ENCODE data around the gene UBC. TPM values are rescaled to one million over a fixed set of nuclear protein-coding genes. Genes with fewer than 3 reads are reported as not detected.

UBC gene
- total and polyA plus RNA-seq, 9 of the 15 experiments (the other 6 are each of a cell fraction or from before 2014, with no cell fraction given): 533 to 1,153 (median 813) TPM

DNA sequence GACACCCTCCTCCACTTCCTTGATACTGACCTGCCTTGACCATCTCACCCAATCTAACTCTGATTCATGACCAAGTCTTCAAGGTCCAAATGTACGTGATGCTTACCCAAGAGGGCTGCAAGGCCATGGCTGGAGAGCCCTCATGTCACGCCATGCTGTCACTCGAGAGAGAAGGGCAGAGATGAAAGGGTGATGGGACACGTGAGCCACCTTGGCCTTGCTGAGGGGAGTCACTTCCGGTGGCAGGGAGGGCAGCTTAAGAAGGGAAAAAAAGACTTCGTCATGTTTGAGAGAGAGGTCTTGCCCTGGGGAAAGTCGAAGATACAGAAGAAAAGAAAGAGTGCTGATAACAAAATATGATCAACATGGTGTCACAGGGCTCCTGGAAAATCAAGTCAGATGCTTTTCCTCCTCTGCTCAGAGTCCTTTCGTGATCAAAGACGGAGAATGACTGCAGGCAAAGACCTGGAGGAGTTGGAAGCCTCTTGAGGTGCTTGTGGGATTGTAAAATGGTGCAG is 47.5 kb downstream of the UBC start (continued):
- TF ChIP-seq, protein P1, sequence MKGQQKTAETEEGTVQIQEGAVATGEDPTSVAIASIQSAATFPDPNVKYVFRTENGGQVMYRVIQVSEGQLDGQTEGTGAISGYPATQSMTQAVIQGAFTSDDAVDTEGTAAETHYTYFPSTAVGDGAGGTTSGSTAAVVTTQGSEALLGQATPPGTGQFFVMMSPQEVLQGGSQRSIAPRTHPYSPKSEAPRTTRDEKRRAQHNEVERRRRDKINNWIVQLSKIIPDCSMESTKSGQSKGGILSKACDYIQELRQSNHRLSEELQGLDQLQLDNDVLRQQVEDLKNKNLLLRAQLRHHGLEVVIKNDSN (CRISPR knock-in tag; IDR thresholded peaks at IDR 0.05): peak; percentile 74
- TF ChIP-seq PYGO2 (tag; IDR thresholded peaks at IDR 0.05) (no peak), JUNB (CRISPR knock-in tag; conservative IDR thresholded peaks at IDR 0.05) (no peak), CAMTA2 (CRISPR knock-in tag; conservative IDR thresholded peaks at IDR 0.05) (no peak), CBX5 (IDR thresholded peaks at IDR 0.05; ENCODE audit: borderline replicate concordance, low read depth) (no peak), ZNF717 (CRISPR knock-in tag; IDR thresholded peaks at IDR 0.05) (no peak), EHMT2 (IDR thresholded peaks at IDR 0.05) (peak; percentile 49; the same call in 1 of the 2 replicates), RBM14 (IDR thresholded peaks at IDR 0.05; ENCODE audit: borderline replicate concordance, insufficient read depth, low read depth, low read length) (no peak), HDGF (IDR thresholded peaks at IDR 0.05) (peak; percentile 67; the same call in 1 of the 2 replicates), ZC3H4 (CRISPR knock-in tag; IDR thresholded peaks at IDR 0.05; ENCODE audit: borderline replicate concordance) (no peak)
- TF ChIP-seq, protein P2, sequence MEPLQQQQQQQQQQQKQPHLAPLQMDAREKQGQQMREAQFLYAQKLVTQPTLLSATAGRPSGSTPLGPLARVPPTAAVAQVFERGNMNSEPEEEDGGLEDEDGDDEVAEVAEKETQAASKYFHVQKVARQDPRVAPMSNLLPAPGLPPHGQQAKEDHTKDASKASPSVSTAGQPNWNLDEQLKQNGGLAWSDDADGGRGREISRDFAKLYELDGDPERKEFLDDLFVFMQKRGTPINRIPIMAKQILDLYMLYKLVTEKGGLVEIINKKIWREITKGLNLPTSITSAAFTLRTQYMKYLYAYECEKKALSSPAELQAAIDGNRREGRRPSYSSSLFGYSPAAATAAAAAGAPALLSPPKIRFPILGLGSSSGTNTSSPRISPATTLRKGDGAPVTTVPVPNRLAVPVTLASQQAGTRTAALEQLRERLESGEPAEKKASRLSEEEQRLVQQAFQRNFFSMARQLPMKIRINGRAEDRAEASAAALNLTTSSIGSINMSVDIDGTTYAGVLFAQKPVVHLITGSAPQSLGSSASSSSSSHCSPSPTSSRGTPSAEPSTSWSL (CRISPR knock-in tag; IDR thresholded peaks at IDR 0.05; ENCODE audit: borderline replicate concordance): no peak
- TF ChIP-seq, protein P3, sequence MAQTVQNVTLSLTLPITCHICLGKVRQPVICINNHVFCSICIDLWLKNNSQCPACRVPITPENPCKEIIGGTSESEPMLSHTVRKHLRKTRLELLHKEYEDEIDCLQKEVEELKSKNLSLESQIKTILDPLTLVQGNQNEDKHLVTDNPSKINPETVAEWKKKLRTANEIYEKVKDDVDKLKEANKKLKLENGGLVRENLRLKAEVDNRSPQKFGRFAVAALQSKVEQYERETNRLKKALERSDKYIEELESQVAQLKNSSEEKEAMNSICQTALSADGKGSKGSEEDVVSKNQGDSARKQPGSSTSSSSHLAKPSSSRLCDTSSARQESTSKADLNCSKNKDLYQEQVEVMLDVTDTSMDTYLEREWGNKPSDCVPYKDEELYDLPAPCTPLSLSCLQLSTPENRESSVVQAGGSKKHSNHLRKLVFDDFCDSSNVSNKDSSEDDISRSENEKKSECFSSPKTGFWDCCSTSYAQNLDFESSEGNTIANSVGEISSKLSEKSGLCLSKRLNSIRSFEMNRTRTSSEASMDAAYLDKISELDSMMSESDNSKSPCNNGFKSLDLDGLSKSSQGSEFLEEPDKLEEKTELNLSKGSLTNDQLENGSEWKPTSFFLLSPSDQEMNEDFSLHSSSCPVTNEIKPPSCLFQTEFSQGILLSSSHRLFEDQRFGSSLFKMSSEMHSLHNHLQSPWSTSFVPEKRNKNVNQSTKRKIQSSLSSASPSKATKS (CRISPR knock-in tag; IDR thresholded peaks at IDR 0.05): no peak
- TF ChIP-seq, protein P4, sequence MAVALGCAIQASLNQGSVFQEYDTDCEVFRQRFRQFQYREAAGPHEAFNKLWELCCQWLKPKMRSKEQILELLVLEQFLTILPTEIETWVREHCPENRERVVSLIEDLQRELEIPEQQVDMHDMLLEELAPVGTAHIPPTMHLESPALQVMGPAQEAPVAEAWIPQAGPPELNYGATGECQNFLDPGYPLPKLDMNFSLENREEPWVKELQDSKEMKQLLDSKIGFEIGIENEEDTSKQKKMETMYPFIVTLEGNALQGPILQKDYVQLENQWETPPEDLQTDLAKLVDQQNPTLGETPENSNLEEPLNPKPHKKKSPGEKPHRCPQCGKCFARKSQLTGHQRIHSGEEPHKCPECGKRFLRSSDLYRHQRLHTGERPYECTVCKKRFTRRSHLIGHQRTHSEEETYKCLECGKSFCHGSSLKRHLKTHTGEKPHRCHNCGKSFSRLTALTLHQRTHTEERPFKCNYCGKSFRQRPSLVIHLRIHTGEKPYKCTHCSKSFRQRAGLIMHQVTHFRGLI (CRISPR knock-in tag; IDR thresholded peaks at IDR 0.05): no peak
- TF ChIP-seq, protein P5, sequence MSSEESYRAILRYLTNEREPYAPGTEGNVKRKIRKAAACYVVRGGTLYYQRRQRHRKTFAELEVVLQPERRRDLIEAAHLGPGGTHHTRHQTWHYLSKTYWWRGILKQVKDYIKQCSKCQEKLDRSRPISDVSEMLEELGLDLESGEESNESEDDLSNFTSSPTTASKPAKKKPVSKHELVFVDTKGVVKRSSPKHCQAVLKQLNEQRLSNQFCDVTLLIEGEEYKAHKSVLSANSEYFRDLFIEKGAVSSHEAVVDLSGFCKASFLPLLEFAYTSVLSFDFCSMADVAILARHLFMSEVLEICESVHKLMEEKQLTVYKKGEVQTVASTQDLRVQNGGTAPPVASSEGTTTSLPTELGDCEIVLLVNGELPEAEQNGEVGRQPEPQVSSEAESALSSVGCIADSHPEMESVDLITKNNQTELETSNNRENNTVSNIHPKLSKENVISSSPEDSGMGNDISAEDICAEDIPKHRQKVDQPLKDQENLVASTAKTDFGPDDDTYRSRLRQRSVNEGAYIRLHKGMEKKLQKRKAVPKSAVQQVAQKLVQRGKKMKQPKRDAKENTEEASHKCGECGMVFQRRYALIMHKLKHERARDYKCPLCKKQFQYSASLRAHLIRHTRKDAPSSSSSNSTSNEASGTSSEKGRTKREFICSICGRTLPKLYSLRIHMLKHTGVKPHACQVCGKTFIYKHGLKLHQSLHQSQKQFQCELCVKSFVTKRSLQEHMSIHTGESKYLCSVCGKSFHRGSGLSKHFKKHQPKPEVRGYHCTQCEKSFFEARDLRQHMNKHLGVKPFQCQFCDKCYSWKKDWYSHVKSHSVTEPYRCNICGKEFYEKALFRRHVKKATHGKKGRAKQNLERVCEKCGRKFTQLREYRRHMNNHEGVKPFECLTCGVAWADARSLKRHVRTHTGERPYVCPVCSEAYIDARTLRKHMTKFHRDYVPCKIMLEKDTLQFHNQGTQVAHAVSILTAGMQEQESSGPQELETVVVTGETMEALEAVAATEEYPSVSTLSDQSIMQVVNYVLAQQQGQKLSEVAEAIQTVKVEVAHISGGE (CRISPR knock-in tag; IDR thresholded peaks at IDR 0.05): peak in 1 of 3 experiments; percentile 40; a peak in 1 of 6 replicates
- TF ChIP-seq, protein P6, sequence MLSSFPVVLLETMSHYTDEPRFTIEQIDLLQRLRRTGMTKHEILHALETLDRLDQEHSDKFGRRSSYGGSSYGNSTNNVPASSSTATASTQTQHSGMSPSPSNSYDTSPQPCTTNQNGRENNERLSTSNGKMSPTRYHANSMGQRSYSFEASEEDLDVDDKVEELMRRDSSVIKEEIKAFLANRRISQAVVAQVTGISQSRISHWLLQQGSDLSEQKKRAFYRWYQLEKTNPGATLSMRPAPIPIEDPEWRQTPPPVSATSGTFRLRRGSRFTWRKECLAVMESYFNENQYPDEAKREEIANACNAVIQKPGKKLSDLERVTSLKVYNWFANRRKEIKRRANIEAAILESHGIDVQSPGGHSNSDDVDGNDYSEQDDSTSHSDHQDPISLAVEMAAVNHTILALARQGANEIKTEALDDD (IDR thresholded peaks at IDR 0.05): no peak

Data from K562 (cell line).